HAP-1 (cell line): ENCODE data around the gene CORIN.
"Not testable (repeated sequence)": the region's sequence is repeated elsewhere in the genome, so short reads cannot be mapped to it uniquely, and the experiment has no call there.

Experiments used
- DNase-seq, 2 experiments: peaks; one replicate each; pipeline ENCODE4 v3.0.0-alpha.2; 2016 to 2020; ENCODE audit warnings: low spot score in 2 of 2
- H3K27me3 ChIP-seq: fragments of 250-450 bp; sonication (Bioruptor Pico); 2 replicates; pipeline ENCODE4 v1.5.1; 2020; ENCODE audit warnings: low read depth, mild to moderate bottlenecking, moderate library complexity
- H3K36me3 ChIP-seq: fragments of 250-450 bp; sonication (Bioruptor Pico); replicated peaks from 2 replicates; pipeline ENCODE4 v1.5.1; 2020; ENCODE audit warnings: mild to moderate bottlenecking
- H3K4me1 ChIP-seq: fragments of 250-450 bp; sonication (Bioruptor Pico); 2 replicates; pipeline ENCODE4 v1.5.1; 2020; ENCODE audit warnings: mild to moderate bottlenecking
- H3K4me3 ChIP-seq: fragments of 250-450 bp; sonication (Bioruptor Pico); 2 replicates; pipeline ENCODE4 v1.5.1; 2020; ENCODE audit warnings: mild to moderate bottlenecking, moderate library complexity
- H3K9me3 ChIP-seq: fragments of 250-450 bp; sonication (Bioruptor Pico); 2 replicates; pipeline ENCODE4 v1.5.1; 2020; ENCODE audit warnings: mild to moderate bottlenecking, moderate library complexity
- in situ Hi-C: fragments of 300-500 bp; cut with MboI; formaldehyde crosslinking; loops from 3 replicates; pipeline ENCODE4 v1.14.3; 2020; ENCODE audit warnings: low sequenced_read_pairs, inconsistent platforms, mixed read lengths

CORIN gene

DNA sequence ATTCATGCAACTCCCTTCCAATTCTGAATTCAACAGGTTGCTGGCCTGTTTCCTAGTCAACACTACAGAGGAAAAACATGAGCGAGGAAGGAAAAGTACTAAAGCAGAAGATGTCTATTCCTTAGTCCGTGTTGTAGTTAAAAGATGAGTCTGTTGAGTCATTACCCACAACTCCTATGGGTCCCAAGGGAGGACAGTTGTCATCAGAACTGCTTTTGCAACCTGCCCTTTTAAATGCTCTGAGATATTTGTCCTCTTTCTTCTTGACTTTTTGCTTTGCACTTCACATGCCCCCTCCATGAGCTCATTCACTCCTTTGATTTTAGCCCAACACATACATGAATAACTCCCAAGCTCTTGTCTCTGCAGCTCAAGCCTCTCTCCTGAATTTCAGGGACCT lies 119.2 kb downstream of the CORIN start:
- in situ Hi-C loops, result no loop called here
- Histone ChIP-seq H3K4me3 (no peak overlapping the region), H3K9me3 (no peaks in the 10 kb centered on the region), H3K27me3 (no peaks in the 10 kb centered on the region; the same call in 1 of the 2 replicates), H3K36me3 (no peaks in the 10 kb centered on the region), H3K4me1 (no peaks in the 10 kb centered on the region; the same call in 1 of the 2 replicates)
- no peak for DNase-seq

DNA sequence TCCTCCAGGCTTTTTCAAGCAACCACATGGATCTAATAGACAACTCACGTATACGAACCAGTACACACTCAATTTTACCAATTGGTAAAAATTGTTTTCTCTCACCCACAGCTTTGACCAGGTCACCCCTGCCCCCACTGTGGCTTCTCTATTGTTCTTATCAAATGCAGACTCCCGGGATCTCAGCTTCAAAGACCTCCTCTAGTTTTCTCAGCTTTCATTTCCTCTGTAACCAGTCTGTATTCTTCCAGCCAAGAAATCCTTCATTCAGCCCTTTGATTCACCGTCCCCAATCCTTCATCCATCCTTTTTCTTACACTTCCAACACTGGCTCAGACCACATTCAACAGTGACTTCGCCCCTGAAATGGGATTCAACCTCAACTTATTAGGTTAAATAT lies 120.7 kb downstream of the CORIN start:
- in situ Hi-C loops, result no loop called here
- no peaks in the 10 kb centered on the region for H3K36me3 ChIP-seq
- H3K4me3 ChIP-seq, result no peak overlapping the region
- DNase-seq, result no peak
- H3K9me3 ChIP-seq, result no peaks in the 10 kb centered on the region
- H3K27me3 ChIP-seq, result no peaks in the 10 kb centered on the region; the same call in 1 of the 2 replicates
- peaks cover 11% of the 10 kb centered on the region for H3K4me1 ChIP-seq

GRCh38 chr4:47715716-47716416 lies 122.0 kb downstream of the CORIN start:
- Histone ChIP-seq H3K36me3 (no peaks in the 10 kb centered on the region), H3K9me3 (no peaks in the 10 kb centered on the region), H3K4me3 (no peak overlapping the region), H3K4me1 (peaks cover 23% of the 10 kb centered on the region), H3K27me3 (no peaks in the 10 kb centered on the region; the same call in 1 of the 2 replicates)
- in situ Hi-C loops, result no loop called here
- DNase-seq, result no peak

- in situ Hi-C loops, result no loop called here
- Histone ChIP-seq H3K4me1 (peaks cover 23% of the 10 kb centered on the region), H3K9me3 (no peaks in the 10 kb centered on the region), H3K4me3 (no peak overlapping the region), H3K27me3 (no peaks in the 10 kb centered on the region; the same call in 1 of the 2 replicates), H3K36me3 (no peaks in the 10 kb centered on the region)
- DNase-seq, result no peak
These were observed 123.6 kb downstream of the CORIN start for GRCh38 chr4:47714269-47714668.

DNA sequence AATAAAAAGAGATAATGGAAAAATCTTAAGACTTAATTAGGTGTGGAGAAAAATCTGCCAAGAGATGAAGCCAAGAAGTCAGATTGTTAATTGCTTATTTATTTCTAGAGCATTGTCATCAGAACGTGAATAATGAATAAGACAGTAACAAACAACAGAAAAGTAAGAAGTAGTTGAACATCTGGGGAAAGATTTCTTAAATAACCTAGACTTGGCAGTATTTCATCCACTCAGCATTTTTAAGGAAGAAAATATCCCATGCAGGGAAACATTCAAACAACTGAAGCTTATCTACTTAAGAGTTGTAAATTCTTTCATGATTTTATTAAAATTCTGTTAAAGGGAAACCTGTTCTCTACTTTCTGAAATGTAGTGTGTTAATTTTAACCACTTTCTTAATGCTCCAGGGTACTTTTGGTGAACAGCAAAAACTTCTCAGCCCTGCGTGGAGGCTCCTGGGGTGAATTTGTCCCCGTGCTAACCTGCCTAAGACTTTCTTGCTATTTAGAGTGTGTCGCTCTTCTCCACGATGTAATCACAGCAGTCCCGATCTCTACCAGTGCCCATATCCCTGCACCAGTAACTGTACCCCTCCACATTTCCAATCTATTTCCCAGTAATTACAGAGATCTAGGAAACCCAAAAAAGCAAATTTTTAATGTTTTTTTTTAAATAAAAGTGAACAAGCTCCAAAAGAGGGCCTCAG lies 124.6 kb downstream of the CORIN start:
- Histone ChIP-seq H3K4me3 (no peak overlapping the region), H3K36me3 (no peaks in the 10 kb centered on the region), H3K27me3 (no peaks in the 10 kb centered on the region; the same call in 1 of the 2 replicates), H3K9me3 (no peaks in the 10 kb centered on the region), H3K4me1 (peaks cover 23% of the 10 kb centered on the region)
- in situ Hi-C loops, result no loop called here
- no peak for DNase-seq

DNA sequence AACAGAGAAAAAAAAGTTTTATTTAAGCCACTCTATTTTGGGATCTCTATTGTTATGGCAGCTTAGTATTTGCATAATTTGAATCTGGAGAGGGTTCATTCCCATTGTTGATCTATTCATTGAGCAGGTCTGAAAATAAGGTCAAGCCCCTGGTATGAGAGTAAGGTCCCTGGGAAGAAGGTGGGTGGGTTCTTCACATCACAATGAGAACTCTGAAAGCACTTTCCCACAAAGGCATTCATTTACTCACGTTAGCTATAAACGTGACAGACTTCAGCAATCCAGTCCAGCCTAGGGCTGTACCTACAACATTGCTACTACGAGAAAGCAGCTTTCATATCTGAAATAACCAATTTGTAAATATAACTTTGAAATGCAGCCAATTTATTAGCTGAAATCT lies 126.2 kb downstream of the CORIN start:
- no peaks in the 10 kb centered on the region for H3K27me3 ChIP-seq
- peaks cover 23% of the 10 kb centered on the region for H3K4me1 ChIP-seq
- in situ Hi-C loops, result no loop called here
- no peak overlapping the region for H3K4me3 ChIP-seq
- no peaks in the 10 kb centered on the region for H3K36me3 ChIP-seq
- DNase-seq, result peak; percentile 59 to 78
- H3K9me3 ChIP-seq, result no peaks in the 10 kb centered on the region

GRCh38 chr4:47711183-47711582 lies 126.7 kb downstream of the CORIN start:
- in situ Hi-C loops, result no loop called here
- no peaks in the 10 kb centered on the region for H3K36me3 ChIP-seq
- DNase-seq, result peak; percentile 32 to 52
- H3K27me3 ChIP-seq, result no peaks in the 10 kb centered on the region
- peaks cover 23% of the 10 kb centered on the region for H3K4me1 ChIP-seq
- H3K4me3 ChIP-seq, result no peak overlapping the region
- no peaks in the 10 kb centered on the region for H3K9me3 ChIP-seq

DNA sequence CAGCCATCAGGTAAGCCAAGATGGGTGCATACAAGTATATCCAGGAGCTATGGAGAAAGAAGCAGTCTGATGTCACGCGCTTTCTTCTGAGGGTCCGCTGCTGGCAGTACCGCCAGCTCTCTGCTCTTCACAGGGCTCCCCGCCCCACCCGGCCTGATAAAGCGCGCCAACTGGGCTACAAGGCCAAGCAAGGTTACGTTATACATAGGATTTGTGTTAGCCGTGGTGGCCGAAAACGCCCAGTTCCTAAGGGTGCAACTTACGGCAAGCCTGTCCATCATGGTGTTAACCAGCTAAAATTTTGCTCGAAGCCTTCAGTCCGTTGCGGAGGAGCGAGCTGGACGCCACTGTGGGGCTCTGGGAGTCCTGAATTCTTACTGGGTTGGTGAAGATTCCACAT lies 131.5 kb downstream of the CORIN start:
- DNase-seq, in situ Hi-C loops, H3K4me1 ChIP-seq, H3K36me3 ChIP-seq, H3K27me3 ChIP-seq, H3K4me3 ChIP-seq, H3K9me3 ChIP-seq: not testable (repeated sequence)

GRCh38 chr4:47705326-47705981 lies 132.4 kb downstream of the CORIN start:
- in situ Hi-C loops, result no loop called here
- H3K4me1 ChIP-seq, result no peaks in the 10 kb centered on the region
- peak in 1 of 2 experiments; percentile 44 for DNase-seq
- no peaks in the 10 kb centered on the region; the same call in 1 of the 2 replicates for H3K9me3 ChIP-seq
- peaks cover 8% of the 10 kb centered on the region; the same call in 1 of the 2 replicates for H3K27me3 ChIP-seq
- H3K4me3 ChIP-seq, result no peak overlapping the region
- no peaks in the 10 kb centered on the region for H3K36me3 ChIP-seq

DNA sequence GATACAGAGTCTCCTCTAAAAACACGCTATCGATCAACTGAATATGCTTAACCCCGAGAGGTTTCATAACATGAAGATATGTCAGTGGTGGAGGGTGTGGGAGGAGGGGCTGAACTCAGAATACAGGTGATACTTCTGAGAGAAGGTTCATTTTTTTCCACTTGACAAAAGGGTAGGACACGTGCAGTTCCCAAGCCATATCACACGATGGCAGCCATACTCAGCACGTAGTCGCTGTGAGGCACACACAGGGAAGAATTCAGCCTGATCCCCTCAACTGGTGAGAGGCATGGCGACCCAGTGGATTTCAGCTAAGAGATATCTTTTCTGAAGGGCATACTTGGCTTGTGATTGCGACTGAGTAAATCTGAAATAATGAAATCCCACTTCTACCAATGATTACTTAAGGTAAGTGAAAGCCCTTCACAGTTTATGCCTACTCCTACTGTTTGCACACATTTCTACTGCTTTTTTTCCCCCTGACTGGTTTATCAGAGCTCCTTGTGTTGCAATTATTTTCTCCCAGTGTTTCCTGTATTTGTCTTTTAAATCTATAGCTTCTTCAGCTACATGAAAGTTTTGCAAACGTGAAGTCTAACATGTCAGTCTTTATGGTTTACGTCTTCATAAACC lies 133.1 kb downstream of the CORIN start:
- H3K9me3 ChIP-seq, result no peaks in the 10 kb centered on the region; the same call in 1 of the 2 replicates
- in situ Hi-C loops, result no loop called here
- peak; percentile 47 to 63 for DNase-seq

GRCh38 chr4:47703956-47704355 lies 133.9 kb downstream of the CORIN start:
- in situ Hi-C loops, result no loop called here
- peaks cover 14% of the 10 kb centered on the region for H3K27me3 ChIP-seq
- no peak for DNase-seq
- H3K4me1 ChIP-seq, result no peaks in the 10 kb centered on the region
- no peaks in the 10 kb centered on the region; the same call in 1 of the 2 replicates for H3K9me3 ChIP-seq
- H3K4me3 ChIP-seq, result no peak overlapping the region
- no peaks in the 10 kb centered on the region for H3K36me3 ChIP-seq

More for the DNA sequence above, 133.1 kb downstream of the CORIN start:
- no peaks in the 10 kb centered on the region for H3K4me1 ChIP-seq
- peaks cover 9% of the 10 kb centered on the region for H3K27me3 ChIP-seq
- H3K36me3 ChIP-seq, result no peaks in the 10 kb centered on the region
- H3K4me3 ChIP-seq, result no peak overlapping the region

GRCh38 chr4:47703008-47703407 lies 134.9 kb downstream of the CORIN start:
- in situ Hi-C loops, result no loop called here
- peaks cover 14% of the 10 kb centered on the region for H3K27me3 ChIP-seq
- no peak for DNase-seq
- H3K9me3 ChIP-seq, result no peaks in the 10 kb centered on the region; the same call in 1 of the 2 replicates
- H3K36me3 ChIP-seq, result no peaks in the 10 kb centered on the region
- no peaks in the 10 kb centered on the region for H3K4me1 ChIP-seq
- H3K4me3 ChIP-seq, result no peak overlapping the region

- H3K27me3 ChIP-seq, result peaks cover 14% of the 10 kb centered on the region
- no peaks in the 10 kb centered on the region for H3K36me3 ChIP-seq
- no peaks in the 10 kb centered on the region; the same call in 1 of the 2 replicates for H3K9me3 ChIP-seq
- no peak overlapping the region for H3K4me3 ChIP-seq
- no peaks in the 10 kb centered on the region for H3K4me1 ChIP-seq
- DNase-seq, result no peak
- in situ Hi-C loops, result no loop called here
These were observed 136.6 kb downstream of the CORIN start for GRCh38 chr4:47701286-47701685.
